RPMI7951 (cell line): Measurements from ENCODE around the gene PIGU. TPM values are rescaled to one million over a fixed set of nuclear protein-coding genes. Genes with fewer than 3 reads are reported as not detected.
"Not testable (repeated sequence)": the region's sequence is repeated elsewhere in the genome, so short reads cannot be mapped to it uniquely, and the experiment has no call there.

Source experiments
- DNase-seq: peaks from one replicate; pipeline ENCODE4 v3.0.0-alpha.2; 2012; ENCODE audit warnings: low read depth
- total RNA-seq: library from RNA; depleted of rRNA; stranded (reverse); fragments of >200 nt; shearing (Covaris generic); gene quantifications from 2 replicates; pipeline ENCODE4 v1.2.3, GENCODE V29; 2014

Gene PIGU
- total RNA-seq, 1 experiment from 2014 or later: 48.1 TPM

DNA sequence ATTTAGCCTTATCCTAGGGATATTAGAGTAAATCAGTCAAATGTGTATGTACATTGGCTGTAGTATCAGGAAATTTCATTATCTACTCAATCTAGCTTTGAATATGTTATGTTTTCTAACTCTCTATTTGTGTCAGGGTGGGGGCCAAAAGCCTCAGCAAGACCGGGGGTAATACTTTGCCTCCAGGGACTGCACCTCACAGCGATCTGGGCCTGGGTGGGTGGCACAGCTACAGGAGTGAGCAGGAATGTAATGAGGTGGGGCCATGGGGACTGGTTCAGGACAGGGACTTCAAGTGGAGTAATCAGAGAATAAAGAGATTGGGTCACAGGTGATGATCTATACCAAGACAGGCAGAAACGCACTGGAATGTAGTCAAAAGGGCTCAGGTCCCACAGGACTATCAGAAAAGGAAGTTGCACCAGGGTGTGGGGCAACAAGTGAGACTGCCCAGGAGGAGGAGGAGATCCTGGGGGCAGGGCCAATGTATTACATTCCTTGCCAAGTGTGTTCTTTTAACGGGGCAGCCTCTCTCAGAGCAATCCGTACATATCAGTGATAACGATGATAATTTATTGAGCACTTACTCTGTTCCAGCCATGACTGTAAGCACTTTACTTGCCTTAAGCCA, 54.0 kb downstream of the PIGU start:
- DNase-seq: no peak

DNA sequence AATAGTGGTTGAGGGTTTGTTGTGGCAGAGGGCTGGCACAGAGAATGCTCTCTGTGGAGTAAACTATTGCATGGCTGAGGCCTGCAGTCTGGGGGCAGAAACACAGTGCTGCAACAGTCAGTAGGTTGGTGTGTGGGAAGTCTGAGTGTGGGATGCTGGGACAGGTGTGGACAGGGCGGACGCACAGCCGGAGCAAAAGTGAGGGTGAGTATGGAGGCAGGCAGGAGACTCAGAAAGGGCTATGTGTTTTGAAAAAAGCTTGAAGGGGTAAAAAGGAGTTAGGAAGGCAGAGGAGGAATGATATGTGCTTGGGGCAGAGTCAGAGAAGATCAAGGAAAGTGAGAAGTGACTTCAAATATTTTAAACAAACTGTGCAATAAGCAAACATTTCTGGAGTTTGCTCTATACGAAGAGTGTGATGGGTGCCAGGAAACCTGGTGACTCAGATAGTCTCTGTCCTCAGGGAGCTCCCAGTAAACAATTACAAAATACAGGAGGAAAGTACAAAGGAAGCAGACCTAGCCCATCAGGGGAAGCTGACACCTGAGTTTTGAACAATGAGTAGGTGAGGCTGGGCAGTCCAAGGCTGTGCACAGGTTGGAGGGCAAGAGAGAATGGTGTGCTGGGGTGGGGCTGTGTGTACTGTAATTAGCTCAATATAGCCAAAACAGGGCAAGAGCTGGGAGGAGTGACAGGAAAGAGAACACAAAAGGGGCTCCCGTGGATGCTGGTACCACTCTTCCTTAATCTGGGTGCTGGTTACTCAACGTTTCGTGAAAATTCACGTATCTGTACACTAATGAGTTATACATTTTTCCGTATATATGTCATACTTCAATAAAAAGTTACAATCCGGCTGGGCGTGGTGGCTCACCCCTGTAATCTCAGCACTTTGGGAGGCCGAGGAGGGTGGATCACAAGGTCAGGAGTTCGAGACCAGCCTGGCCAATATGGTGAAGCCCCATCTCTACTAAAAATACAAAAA, 55.2 kb downstream of the PIGU start:
- DNase-seq: peak; percentile 15

DNA sequence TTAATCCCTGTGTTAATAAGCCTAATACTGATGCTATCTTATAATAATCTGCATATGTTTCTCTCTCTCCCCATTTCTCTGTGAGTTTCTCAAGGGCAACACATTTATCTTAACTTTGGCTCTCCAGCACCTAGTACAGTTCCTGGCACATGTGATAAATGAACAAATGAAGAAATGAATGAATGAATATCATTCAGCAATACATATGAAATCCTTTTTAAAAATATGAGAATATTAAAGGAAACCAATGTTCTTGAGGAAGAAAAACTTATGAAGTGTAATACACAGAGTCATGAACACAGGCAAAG, 55.9 kb downstream of the PIGU start:
- no peak for DNase-seq

DNA sequence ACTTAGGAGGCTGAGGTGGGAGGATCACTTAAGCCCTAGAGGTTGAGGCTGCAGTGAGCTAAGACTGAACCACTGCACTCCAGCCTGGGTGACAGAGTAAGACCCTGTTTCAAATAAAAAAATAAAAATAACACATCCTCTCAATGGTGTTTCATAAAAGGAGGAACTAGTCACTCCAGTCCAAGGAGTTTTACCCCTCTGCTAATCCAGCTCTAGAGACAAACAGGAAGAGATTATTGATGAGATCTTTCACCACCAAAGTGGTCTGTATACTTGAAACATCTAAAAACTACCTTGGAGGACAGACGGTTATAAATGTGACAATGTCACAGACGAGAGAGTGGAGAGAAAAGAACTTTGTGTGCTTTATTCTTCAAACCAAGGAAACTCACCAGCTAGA, 58.2 kb downstream of the PIGU start:
- DNase-seq: no peak

DNA sequence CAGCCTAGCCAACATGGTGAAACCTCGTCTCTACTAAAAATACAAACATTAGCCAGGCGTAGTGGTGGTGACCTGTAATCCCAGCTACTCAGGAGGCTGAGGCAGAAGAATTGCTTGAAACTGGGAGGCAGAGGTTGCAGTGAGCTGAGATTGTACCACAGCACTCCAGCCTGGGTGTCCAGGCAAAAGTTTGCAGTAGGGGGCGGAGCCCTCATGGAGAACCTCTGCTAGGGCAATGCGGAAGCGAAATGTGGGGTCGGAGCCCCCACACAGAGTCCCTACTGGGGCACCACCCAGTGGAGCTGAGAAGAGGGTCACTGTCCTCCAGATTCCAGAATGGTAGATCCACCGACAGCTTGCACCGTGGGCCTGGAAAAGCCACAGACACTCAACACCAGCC, 60.0 kb downstream of the PIGU start:
- DNase-seq: not testable (repeated sequence)

DNA sequence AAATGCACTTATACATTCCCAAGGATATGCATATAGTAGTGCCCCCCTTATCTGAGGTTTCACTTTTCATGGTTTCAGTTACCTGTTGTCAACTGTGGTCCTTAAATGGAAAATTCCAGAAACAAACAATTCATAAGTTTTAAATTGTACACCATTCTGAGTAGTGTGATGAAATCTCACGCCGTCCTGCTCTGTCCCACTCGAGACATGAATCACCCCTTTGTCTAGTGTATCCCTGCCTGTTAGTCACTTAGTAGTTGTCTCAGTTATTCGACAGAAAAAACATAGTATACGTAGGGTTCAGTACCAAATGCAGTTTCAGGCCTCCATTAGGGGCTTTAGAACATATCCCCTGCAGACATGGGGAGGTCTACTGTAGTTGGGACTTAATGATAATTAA, 61.4 kb downstream of the PIGU start:
- DNase-seq: no peak

DNA sequence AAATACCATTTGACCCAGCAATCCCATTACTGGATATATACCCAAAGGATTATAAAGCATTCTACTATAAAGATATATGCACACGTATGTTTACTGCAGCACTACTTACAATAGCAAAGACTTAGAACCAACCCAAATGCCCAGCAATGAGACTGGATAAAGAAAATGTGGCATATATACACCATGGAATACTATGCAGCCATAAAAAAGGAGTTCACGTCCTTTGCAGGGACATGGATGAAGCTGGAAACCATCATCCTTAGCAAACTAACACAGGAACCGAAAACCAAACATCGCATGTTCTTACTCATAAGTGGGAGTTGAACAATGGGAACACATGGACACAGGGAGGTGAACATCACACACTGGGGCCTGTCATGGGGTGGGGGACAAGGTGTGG, 64.9 kb downstream of the PIGU start:
- DNase-seq: not testable (repeated sequence)

DNA sequence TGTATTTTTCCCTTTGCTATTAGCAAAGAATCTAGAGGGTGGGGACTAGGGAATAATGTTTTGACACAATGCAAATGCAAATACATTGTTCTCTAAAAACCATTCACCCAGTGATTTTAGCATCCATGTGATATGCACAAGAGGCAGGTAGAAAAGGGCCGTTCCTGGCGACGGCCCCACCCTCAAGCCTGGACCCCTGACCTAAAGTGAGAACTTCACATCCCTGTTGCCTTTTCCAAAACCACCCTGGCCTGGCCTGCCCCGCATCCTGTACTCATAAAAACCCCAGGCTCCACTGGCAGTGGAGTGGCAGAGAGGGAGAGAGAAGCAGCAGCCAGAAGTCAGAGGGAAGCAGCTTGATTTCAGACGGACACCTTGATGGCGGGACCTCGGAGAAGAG, 69.8 kb downstream of the PIGU start:
- no peak for DNase-seq

DNA sequence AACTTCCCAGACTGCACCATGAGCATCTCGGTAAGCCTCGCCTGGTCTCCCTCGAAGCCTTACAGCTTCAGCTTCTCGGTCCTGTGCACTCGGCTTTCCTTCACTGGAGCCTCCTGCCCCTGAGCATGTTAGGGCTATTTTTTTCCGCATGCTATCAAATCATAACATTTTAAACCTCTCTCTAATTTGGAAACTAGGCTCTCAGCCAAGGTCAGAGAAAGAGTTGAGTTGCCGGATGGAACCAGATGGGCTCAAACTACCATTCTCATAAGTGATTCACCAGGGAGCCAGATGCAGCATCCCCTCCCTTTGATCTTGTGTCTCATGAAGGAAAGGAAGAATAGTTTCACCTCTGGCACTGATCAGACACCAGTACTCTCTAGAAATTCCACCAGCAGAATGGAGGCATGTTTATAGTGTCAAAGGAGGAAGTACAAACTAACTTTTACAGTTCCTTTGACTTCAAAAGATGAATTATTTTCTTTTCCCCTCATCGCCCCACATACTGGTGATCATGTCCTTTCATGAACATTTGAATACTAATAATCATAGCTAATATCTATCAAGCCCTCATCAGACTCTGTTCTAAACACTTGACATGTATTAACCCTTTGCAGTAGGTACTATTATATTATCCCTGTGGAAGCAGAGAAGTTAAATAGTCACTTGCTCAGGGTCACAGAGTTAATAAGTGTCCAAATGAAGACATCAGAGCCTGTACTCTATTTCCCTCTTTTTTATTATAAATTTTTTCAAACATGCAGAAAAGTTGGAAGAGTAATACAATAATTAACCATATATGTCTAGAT, 71.7 kb downstream of the PIGU start:
- peak; percentile 87 for DNase-seq

DNA sequence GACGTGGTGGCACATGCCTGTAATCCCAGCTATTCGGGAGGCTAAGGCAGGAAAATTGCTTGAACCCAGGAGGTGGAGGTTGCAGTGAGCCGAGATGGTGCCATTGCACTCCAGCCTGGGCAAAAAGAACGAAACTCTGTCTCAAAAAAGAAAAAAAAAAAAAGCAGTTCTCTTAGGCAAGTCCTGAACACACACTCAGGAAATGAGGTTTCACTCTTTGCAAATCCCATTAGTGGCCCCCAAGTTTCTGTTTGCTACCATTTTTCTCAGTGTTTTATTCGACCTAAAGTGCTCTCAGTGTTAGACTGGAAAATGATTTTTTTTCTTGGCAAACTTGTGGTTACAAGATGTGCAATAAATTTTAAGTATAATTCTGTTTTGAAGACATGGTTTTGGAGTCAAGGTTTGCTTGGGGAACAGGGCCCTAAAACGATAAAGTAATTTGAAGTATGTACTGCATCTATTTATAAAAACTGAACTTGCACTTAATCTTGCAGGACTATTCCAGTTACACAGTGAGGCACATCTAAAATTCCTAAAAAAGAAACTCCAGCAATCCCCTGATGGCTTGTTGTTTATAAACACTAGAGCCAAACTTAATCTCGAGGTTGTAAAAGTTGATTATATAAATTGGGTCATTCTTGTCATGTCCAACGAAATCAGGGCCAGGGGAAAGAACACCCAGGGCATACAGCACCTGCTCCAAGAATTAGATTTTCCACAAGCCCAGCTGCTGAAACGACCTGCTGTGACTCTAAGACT, 75.8 kb downstream of the PIGU start:
- no peak for DNase-seq

DNA sequence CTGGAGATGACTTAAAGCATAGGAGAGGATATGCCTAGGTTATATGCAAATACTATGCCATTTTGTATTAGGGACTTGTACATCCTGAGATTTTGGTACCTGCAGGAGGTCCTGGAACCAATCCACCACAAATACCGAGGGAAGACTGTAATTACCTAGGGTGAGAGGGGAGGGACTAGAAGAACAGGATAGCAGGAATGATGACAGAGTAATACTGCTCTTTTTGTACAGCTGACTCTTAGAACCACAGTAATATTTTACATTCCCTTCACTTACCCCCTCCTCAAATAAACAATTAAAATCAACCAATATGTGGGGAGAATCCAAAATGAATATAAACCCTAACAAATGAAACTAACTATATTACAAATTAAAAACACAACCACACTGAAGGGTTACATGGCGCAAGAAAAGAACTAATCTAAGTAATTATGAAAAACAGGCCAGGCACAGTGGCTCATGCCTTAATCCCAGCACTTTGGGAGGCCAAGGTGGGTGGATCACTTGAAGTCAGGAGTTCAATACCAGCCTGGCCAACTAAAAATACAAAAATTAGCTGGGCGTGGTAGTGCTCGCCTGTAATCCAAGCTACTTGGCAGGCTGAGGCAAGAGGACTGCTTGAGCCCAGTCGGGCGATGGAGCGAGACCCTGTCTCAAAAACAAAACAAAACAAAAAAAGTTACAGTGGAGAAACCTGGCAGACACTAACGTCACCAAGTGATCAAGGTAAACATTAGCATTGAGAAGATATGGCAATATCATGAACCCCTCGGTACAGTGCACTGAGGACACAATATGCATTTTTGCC, 81.3 kb downstream of the PIGU start:
- no peak for DNase-seq

DNA sequence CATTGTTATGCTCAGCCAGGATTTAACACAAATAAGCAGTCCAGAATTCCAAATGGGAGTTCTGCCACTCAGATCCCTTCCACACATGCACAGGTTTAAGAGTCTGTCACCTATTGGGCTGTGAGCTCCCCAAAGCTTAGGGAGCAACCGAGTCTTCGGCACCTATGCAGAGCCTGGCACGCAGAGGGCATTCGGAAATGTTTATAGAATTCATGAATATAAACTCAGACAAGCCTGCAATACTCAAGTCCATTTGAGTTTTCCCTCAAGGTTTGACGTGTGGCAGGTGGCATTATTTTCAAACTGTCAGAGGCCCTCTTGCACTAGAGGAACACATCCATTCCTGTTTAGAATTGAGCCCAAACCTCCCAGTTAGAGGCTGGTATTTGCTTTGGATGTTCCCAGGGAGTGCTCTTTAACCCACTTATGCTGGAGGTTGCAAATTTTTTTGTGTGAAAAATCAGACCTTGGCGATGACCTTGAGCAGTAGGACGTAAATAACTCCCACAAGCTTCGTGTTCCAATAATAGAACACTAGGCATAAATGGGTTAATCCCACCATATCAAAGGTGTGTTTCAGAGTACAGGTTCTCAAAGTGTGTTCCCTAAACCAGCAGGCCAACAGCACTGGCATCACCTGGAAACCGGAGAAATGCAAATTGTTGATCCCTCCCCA, 90.3 kb downstream of the PIGU start:
- DNase-seq: no peak

DNA sequence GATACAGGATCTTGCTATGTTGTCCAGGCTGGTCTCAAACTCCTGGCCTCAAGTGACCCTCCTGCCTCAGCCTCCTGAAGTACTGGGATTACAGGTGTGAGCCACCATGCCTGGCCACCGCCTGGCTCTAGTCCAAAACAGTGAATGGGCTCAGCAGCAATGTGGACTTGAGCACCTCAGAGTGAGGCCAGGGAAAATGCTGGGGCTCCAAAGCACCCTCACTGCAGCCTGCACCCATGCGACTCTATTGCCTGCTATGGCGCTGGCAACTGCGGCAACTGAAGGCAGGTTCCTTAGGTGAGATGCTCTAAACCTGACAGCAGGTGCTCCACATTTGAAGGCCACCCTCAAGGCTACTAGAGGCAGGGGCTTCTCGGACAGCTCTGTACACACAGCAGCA, 91.9 kb downstream of the PIGU start:
- no peak for DNase-seq

DNA sequence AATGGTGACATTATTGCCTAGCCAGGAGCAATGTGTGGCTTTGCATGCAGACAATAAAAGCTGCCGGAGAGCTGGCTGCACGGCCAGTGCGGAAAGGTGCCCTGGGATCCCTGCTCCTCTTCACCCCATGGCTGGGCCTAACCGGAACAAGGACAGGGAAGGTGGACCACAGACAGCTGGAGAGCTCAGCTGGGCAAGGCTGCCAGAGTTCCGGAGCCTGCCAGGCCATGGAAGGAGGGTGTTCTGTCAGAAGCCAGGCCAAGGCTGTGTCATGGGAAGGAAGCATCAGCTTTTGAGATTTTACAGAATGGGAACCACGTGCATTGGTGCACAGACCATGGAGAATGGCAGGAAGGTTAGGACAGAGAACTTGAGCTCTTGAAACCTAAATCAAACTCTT, 93.3 kb downstream of the PIGU start:
- no peak for DNase-seq

DNA sequence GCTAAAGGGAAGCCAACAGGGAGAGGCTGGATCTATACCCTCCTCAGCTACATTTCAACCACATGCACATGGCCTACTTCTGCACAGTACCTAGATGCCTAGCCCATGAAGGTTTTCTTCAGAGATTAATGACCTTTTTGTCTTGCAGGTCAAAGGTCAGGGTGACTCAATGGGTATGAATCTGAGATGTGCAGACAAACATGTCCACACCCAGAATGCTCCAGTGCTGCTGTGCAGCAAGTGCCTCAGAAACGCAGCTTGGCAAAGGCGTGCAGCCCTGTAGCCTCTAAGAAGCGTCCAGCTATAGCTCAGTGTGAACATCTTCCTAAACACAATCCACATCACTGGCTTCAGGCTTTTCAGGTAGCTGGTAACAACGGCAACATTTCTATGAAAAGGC, 94.0 kb downstream of the PIGU start:
- peak; percentile 25 for DNase-seq

DNA sequence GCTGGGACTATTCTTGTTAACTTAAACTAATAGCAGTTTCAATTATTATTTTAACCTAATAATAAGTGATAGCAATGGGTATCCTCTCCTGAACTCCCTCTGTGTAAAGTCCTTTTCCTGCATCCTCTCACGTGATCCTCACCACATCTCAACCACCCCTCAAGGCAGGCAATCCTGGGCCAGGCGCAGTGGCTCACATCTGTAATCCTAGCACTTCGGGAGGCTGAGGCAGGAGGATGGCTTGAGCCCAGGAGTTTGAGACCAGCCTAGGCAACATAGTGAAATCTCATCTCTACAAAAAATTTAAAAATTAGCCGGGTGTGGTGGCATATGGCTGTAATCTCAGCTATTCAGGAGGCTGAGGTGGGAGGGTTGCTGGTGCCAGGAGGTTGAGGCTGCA, 94.7 kb downstream of the PIGU start:
- DNase-seq: no peak

DNA sequence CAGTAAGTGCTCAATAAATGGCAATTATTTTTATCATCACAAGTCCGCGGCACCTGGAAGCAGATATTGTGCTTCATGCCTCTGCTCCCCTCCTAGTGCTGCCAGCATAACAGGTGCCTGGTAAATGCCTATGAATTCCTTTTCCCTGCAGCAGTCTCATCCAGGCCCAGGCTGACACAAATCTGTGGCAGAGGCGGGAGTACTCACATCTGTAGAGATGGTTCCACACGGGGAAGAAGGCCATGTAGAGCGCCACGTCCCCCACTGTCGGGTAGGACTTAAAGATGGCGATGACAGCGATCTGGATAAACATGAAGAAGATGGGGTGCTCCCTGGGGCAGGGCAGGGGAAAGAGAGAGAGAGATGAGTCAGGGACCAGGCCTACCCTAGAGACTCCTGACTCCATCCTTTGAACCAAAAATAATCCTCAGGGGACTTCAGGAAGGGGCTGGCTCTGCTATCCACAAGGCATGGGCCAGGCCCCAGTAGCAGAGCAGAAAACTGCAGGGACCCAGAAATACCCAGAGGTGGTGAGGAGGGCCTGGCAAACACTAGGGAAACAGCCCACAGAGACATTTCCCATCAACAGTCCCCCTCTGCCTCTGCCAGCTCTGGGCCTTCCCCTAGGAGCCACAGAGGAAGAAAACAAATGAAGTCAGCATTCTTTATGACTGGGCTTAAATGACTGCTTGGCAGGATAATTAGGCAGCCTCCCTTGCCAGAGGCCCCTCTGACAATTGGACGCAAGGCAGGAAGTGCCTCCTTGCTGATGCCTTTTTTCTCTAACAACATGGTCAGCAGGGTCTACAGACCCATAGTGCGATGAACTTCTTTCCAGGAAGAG, 95.3 kb downstream of the PIGU start:
- DNase-seq: peak; percentile 53

DNA sequence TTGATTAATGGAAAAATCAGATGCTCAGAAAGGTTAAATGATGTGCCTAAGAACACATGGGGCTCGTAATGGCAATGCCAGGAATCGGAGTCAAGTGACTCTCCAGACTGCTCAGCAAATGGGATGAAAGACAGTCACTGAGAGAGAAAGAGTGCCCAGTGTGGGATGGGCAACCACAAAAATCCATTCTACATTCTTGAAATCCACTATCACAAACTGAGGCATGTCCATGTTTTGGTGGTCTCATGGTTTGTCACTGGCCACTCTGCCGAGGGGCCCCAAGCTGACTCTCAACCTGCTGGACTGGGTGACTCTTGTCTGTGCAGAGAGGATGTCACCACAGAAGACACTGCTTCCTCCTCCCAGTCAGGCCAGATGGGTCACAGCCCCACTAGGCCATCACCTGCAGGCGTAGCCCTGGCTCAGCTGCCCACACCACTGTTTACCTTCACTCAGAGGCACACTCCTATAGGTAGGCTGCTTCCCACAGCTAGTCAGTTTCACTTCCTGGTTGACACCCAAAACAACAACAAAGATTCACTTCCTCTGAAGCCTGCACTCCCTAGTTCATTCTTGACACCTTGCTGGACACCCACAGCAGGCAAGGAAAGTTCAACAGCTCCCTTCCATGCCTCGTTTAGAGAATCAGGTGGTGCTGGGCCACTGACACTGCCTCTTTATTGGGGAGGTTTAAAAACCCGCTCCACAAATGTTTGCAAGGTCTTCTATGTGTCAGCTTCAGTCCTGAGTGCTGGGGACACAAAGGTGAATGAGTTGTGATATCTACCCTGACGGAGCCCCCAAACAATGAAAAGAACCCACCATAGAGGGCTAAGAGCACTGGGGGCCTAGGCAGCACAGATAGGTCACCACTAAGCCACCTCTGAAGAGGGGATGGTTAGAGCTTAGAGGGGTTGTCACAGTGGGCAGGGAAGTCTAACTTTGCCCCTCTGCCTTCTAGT, 96.6 kb downstream of the PIGU start:
- DNase-seq: no peak
